H9 (cell line): Measurements from ENCODE around the gene GDAP1L1. TPM values are rescaled to one million over a fixed set of nuclear protein-coding genes. Genes with fewer than 3 reads are reported as not detected.
A peak's percentile ranks its signal among the peaks of the same experiment; 100 is the strongest.

Source experiments
- DNase-seq: peaks from one replicate; pipeline ENCODE4 v3.0.0-alpha.2; 2017
- H2AFZ ChIP-seq: one replicate; pipeline ENCODE4 v1.6.1; 2013; ENCODE audit warnings: mild to moderate bottlenecking, low read length, control low read depth, moderate library complexity
- H2AK5ac ChIP-seq: 2 replicates; pipeline ENCODE4 v1.6.1; 2013; ENCODE audit warnings: low read length, control low read depth, mixed read lengths; ENCODE audit not compliant: insufficient read length
- H2BK120ac ChIP-seq: one replicate; pipeline ENCODE4 v1.6.1; 2013; ENCODE audit warnings: low read depth, mild to moderate bottlenecking, low read length, control low read depth, inconsistent platforms; ENCODE audit not compliant: poor library complexity, severe bottlenecking
- H2BK12ac ChIP-seq: 2 replicates; pipeline ENCODE4 v1.6.1; 2013; ENCODE audit warnings: low read length, control low read depth, mixed read lengths, low read depth; ENCODE audit not compliant: insufficient read length
- H2BK15ac ChIP-seq: 2 replicates; pipeline ENCODE4 v1.6.1; 2013; ENCODE audit warnings: low read depth, low read length, control low read depth
- H2BK20ac ChIP-seq: one replicate; pipeline ENCODE4 v1.6.1; 2013; ENCODE audit warnings: low read depth, mild to moderate bottlenecking, low read length, control low read depth, inconsistent platforms; ENCODE audit not compliant: poor library complexity, severe bottlenecking
- H2BK5ac ChIP-seq: 2 replicates; pipeline ENCODE4 v1.6.1; 2013; ENCODE audit warnings: low read length, control low read depth, mixed read lengths; ENCODE audit not compliant: insufficient read length
- H3K14ac ChIP-seq: 2 replicates; pipeline ENCODE4 v1.6.1; 2013; ENCODE audit warnings: low read length, control low read depth; ENCODE audit not compliant: insufficient read depth
- H3K18ac ChIP-seq: 2 replicates; pipeline ENCODE4 v1.6.1; 2013; ENCODE audit warnings: low read depth, mild to moderate bottlenecking, mixed read lengths, low read length, control low read depth; ENCODE audit not compliant: insufficient read length
- H3K23ac ChIP-seq: 2 replicates; pipeline ENCODE4 v1.6.1; 2013; ENCODE audit warnings: low read length, control low read depth, mixed read lengths, low read depth; ENCODE audit not compliant: insufficient read length
- H3K23me2 ChIP-seq: 2 replicates; pipeline ENCODE4 v1.6.1; 2013; ENCODE audit warnings: low read depth, mild to moderate bottlenecking, mixed read lengths, low read length, control low read depth; ENCODE audit not compliant: insufficient read length, poor library complexity, severe bottlenecking
- H3K27ac ChIP-seq: 2 replicates; pipeline ENCODE4 v1.5.1; 2013; ENCODE audit warnings: low read length, control low read depth, mixed read lengths, low read depth; ENCODE audit not compliant: insufficient read length
- H3K27me3 ChIP-seq: 2 replicates; pipeline ENCODE4 v1.6.1; 2013; ENCODE audit warnings: low read length, control low read depth, inconsistent platforms; ENCODE audit not compliant: insufficient read depth
- H3K4ac ChIP-seq: 2 replicates; pipeline ENCODE4 v1.6.1; 2013; ENCODE audit warnings: low read depth, mild to moderate bottlenecking, control low read depth, inconsistent platforms, low read length, moderate library complexity
- H3K4me1 ChIP-seq: 2 replicates; pipeline ENCODE4 v1.6.1; 2013; ENCODE audit warnings: low read length, control low read depth, inconsistent platforms; ENCODE audit not compliant: insufficient read depth
- H3K4me2 ChIP-seq: 2 replicates; pipeline ENCODE4 v1.6.1; 2013; ENCODE audit warnings: low read length, control low read depth, mixed read lengths; ENCODE audit not compliant: insufficient read length, insufficient read depth
- H3K56ac ChIP-seq: 2 replicates; pipeline ENCODE4 v1.6.1; 2013; ENCODE audit warnings: low read depth, mild to moderate bottlenecking, mixed read lengths, low read length, control low read depth; ENCODE audit not compliant: insufficient read length
- H3K79me1 ChIP-seq: 2 replicates; pipeline ENCODE4 v1.6.1; 2013; ENCODE audit warnings: low read depth, mild to moderate bottlenecking, moderate library complexity, low read length, control low read depth, inconsistent platforms; ENCODE audit not compliant: insufficient read depth, poor library complexity, severe bottlenecking
- H3K79me2 ChIP-seq: 2 replicates; pipeline ENCODE4 v1.6.1; 2013; ENCODE audit warnings: low read length, control low read depth, inconsistent platforms; ENCODE audit not compliant: insufficient read depth
- H3K9ac ChIP-seq: 2 replicates; pipeline ENCODE4 v1.6.1; 2013; ENCODE audit warnings: low read length, control low read depth, mixed read lengths; ENCODE audit not compliant: insufficient read length; ENCODE audit errors: extremely low read depth
- H3K9me3 ChIP-seq: one replicate; pipeline ENCODE4 v1.6.1; 2013; ENCODE audit warnings: low read depth, low read length, inconsistent platforms; ENCODE audit not compliant: control insufficient read depth
- H3T11ph ChIP-seq: one replicate; pipeline ENCODE4 v1.6.1; 2013; ENCODE audit warnings: mild to moderate bottlenecking, low read length, control low read depth, inconsistent platforms
- H4K20me1 ChIP-seq: one replicate; pipeline ENCODE4 v1.6.1; 2013; ENCODE audit not compliant: control insufficient read depth, insufficient read length, insufficient read depth
- H4K5ac ChIP-seq: 2 replicates; pipeline ENCODE4 v1.6.1; 2013; ENCODE audit warnings: low read depth, mild to moderate bottlenecking, mixed read lengths, low read length, control low read depth; ENCODE audit not compliant: insufficient read length
- H4K8ac ChIP-seq: replicated peaks from 2 replicates; pipeline ENCODE4 v1.6.1; 2013; ENCODE audit warnings: low read length, control low read depth, mixed read lengths, low read depth; ENCODE audit not compliant: insufficient read length
- H4K91ac ChIP-seq: 2 replicates; pipeline ENCODE4 v1.6.1; 2013; ENCODE audit warnings: low read depth, mild to moderate bottlenecking, moderate library complexity, mixed read lengths, low read length, control low read depth; ENCODE audit not compliant: insufficient read length
- H3K27ac Mint-ChIP-seq, 3 experiments: 2 replicates in 2 of 3; 3 replicates in 1 of 3; pipeline ENCODE4 v1.8.0; 2020 to 2021; ENCODE audit warnings: mixed read lengths in 3 of 3, mild to moderate bottlenecking in 1 of 3, moderate library complexity in 1 of 3
- H3K27me3 Mint-ChIP-seq: 2 replicates; pipeline ENCODE4 v1.8.0; 2021; ENCODE audit warnings: low read depth, mild to moderate bottlenecking, moderate library complexity, mixed read lengths
- H3K36me3 Mint-ChIP-seq, 3 experiments: 2 replicates in 2 of 3; 3 replicates in 1 of 3; pipeline ENCODE4 v1.8.0; 2020 to 2021; ENCODE audit warnings: low read depth in 3 of 3, mixed read lengths in 3 of 3; ENCODE audit not compliant: insufficient read depth in 1 of 3
- H3K4me1 Mint-ChIP-seq, 2 experiments: 2 replicates each; pipeline ENCODE4 v1.8.0; 2020; ENCODE audit warnings: mixed read lengths in 2 of 2
- H3K4me3 Mint-ChIP-seq, 2 experiments: 2 replicates in 1 of 2; 3 replicates in 1 of 2; pipeline ENCODE4 v1.8.0; 2020 to 2021; ENCODE audit warnings: mild to moderate bottlenecking in 2 of 2, mixed read lengths in 2 of 2, moderate library complexity in 1 of 2
- H3K9me3 Mint-ChIP-seq, 2 experiments: 2 replicates in 1 of 2; 3 replicates in 1 of 2; pipeline ENCODE4 v1.8.0; 2020; ENCODE audit warnings: mild to moderate bottlenecking in 2 of 2, mixed read lengths in 2 of 2, moderate library complexity in 1 of 2
- CTCF ChIP-seq: fragments of 200-600 bp; sonication (generic); conservative IDR thresholded peaks from 3 replicates; pipeline ENCODE4 v1.8.0; 2021; ENCODE audit warnings: antibody characterized with exemption, mild to moderate bottlenecking
- WGBS: extraction: QIAGEN DNeasy Blood & Tissue Kit; methylation state at CpG from one replicate; pipeline ENCODE4 v1.1.7; 2013; ENCODE audit warnings: missing lambda C conversion rate, low lambda C conversion rate, mixed read lengths; ENCODE audit not compliant: insufficient read length; ENCODE audit errors: extremely low coverage; 5-methylcytosine and 5-hydroxymethylcytosine counted together
- total RNA-seq: library from RNA; stranded (reverse); gene quantifications from 2 replicates; pipeline ENCODE4 v1.2.1, GENCODE V29; 2021

The GDAP1L1 gene
- total RNA-seq, 1 experiment from 2014 or later, result 5.9 TPM

GRCh38 chr20:44222633-44223368 lies 24.3 kb upstream of the GDAP1L1 start:
- Histone ChIP-seq H3K4me2 (no peak overlapping the region), H3K9me3 (no peaks in the 10 kb centered on the region), H2BK20ac (no peak overlapping the region), H2BK5ac (no peak overlapping the region), H4K20me1 (no peaks in the 10 kb centered on the region), H4K91ac (no peak overlapping the region), H3K27ac (no peak overlapping the region), H2AFZ (no peak overlapping the region), H3K23ac (no peak overlapping the region), H4K5ac (no peak overlapping the region), H3K23me2 (no peaks in the 10 kb centered on the region), H3K14ac (no peak overlapping the region; the same call in 1 of the 2 replicates), H3K18ac (no peak overlapping the region), H2BK15ac (no peak overlapping the region), H4K8ac (no peak overlapping the region), H2BK12ac (no peak overlapping the region), H2BK120ac (no peak overlapping the region), H3K9ac (no peak overlapping the region), H3K27me3 (no peaks in the 10 kb centered on the region), H3K79me2 (no peaks in the 10 kb centered on the region), H3K56ac (no peak overlapping the region), H3K4me1 (no peaks in the 10 kb centered on the region), H2AK5ac (no peak overlapping the region), H3K4ac (no peak overlapping the region), H3T11ph (no peak overlapping the region), H3K79me1 (no peaks in the 10 kb centered on the region)
- Mint-ChIP-seq H3K27me3 (no peaks in the 10 kb centered on the region; the same call in 1 of the 2 replicates), H3K27ac (peak overlapping the region; percentile 53 to 91 (median 86); a peak in 5 of 7 replicates), H3K4me1 (peaks cover 13 to 20% of the 10 kb centered on the region in 2 experiments), H3K9me3 (no peaks in the 10 kb centered on the region), H3K36me3 (no peaks in the 10 kb centered on the region), H3K4me3 (no peak overlapping the region)
- peak; percentile 70 for TF ChIP-seq CTCF
- no CpG with 5 or more reads among the region's 7 CpGs for WGBS
- peak; percentile 76 for DNase-seq
